ENCODE data around the gene PPP1R13B. TPM values are rescaled to one million over a fixed set of nuclear protein-coding genes. Genes with fewer than 3 reads are reported as not detected.

The PPP1R13B gene
- polyA plus RNA-seq, 1 of the 3 experiments (the other 2 are of a cell fraction), result 5.7 TPM

- no peak overlapping the region for H3K9ac ChIP-seq
- WGBS (ENCODE audit: low lambda C conversion rate), result 91% methylated on average over 17 of the region's 28 CpGs
- CTCF ChIA-PET, result interaction anchor here (1.3 kb wide), 1 partner anchor 98 kb away, joined by 4 read pairs; no protein-coding TSS in a partner anchor
Measured at GRCh38 chr14:103705504-103706284, 141.7 kb downstream of the PPP1R13B start.

GRCh38 chr14:103705118-103705503, 142.3 kb downstream of the PPP1R13B start:
- Histone ChIP-seq H3F3A (replicated peaks; ENCODE audit: insufficient read depth) (peaks cover 2% of the 10 kb centered on the region), H3K79me2 (ENCODE audit: insufficient read depth) (no peaks in the 10 kb centered on the region), H3K9ac (no peak overlapping the region), H3K27me3 (ENCODE audit: insufficient read depth) (no peaks in the 10 kb centered on the region), H3K4me2 (no peak overlapping the region), H3K36me3 (replicated peaks in 1 of 2; ENCODE audit: control insufficient read depth in 1 of 2, insufficient read depth in 2 of 2, low read length in 1 of 2) (peaks cover 7 to 78% of the 10 kb centered on the region in 2 experiments), H3K9me3 (no peaks in the 10 kb centered on the region), H2AFZ (ENCODE audit: low read depth) (no peak overlapping the region), H3K9me2 (no peaks in the 10 kb centered on the region), H4K20me1 (ENCODE audit: insufficient read depth) (no peaks in the 10 kb centered on the region), H3K27ac (ENCODE audit: low read depth in 2 of 2, low read length in 1 of 2) (no peak overlapping the region; a peak in 1 of 4 replicates), H3K4me3 (ENCODE audit: low read depth in 2 of 2, low read length in 1 of 2) (no peak overlapping the region), H3K4me1 (ENCODE audit: control insufficient read depth in 1 of 2, insufficient read depth in 2 of 2, low read depth in 1 of 2, low read length in 1 of 2) (peaks cover 0 to 18% of the 10 kb centered on the region in 2 experiments; a peak in 1 of 4 replicates)
- POLR2A ChIA-PET, result no interaction called here
- CTCF ChIA-PET, result interaction anchor here (1.3 kb wide), 1 partner anchor 98 kb away, joined by 4 read pairs; no protein-coding TSS in a partner anchor
- WGBS (ENCODE audit: low lambda C conversion rate), result 94% methylated on average over 15 of the region's 15 CpGs
- DNase-seq, result no peak
- TF ChIP-seq CTCF (IDR thresholded peaks at IDR 0.05) (no peak), NRF1 (IDR thresholded peaks at IDR 0.05; ENCODE audit: low read depth, low read length) (no peak), RAD21 (IDR thresholded peaks at IDR 0.05; ENCODE audit: low read length) (no peak), JUND (IDR thresholded peaks at IDR 0.05) (no peak), EZH2phosphoT487 (IDR thresholded peaks at IDR 0.05; ENCODE audit: borderline replicate concordance, low read depth) (no peak), FOXM1 (IDR thresholded peaks at IDR 0.05; ENCODE audit: low read depth) (no peak), NFIC (IDR thresholded peaks at IDR 0.05; ENCODE audit: borderline replicate concordance) (no peak), SIN3A (IDR thresholded peaks at IDR 0.05; ENCODE audit: borderline replicate concordance, low read depth, low read length) (no peak), RXRA (IDR thresholded peaks at IDR 0.05; ENCODE audit: borderline replicate concordance, low read depth) (no peak), GABPA (IDR thresholded peaks at IDR 0.05; ENCODE audit: low read depth) (no peak), MEF2A (IDR thresholded peaks at IDR 0.05; ENCODE audit: borderline replicate concordance, low read depth) (no peak)
- TF ChIP-seq, protein P1, sequence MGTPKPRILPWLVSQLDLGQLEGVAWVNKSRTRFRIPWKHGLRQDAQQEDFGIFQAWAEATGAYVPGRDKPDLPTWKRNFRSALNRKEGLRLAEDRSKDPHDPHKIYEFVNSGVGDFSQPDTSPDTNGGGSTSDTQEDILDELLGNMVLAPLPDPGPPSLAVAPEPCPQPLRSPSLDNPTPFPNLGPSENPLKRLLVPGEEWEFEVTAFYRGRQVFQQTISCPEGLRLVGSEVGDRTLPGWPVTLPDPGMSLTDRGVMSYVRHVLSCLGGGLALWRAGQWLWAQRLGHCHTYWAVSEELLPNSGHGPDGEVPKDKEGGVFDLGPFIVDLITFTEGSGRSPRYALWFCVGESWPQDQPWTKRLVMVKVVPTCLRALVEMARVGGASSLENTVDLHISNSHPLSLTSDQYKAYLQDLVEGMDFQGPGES (IDR thresholded peaks at IDR 0.05; ENCODE audit: low read depth, low read length), result no peak
- TF ChIP-seq, protein P2, sequence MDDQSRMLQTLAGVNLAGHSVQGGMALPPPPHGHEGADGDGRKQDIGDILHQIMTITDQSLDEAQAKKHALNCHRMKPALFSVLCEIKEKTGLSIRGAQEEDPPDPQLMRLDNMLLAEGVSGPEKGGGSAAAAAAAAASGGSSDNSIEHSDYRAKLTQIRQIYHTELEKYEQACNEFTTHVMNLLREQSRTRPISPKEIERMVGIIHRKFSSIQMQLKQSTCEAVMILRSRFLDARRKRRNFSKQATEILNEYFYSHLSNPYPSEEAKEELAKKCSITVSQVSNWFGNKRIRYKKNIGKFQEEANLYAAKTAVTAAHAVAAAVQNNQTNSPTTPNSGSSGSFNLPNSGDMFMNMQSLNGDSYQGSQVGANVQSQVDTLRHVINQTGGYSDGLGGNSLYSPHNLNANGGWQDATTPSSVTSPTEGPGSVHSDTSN (IDR thresholded peaks at IDR 0.05), result no peak

More at GRCh38 chr14:103705504-103706284, 141.7 kb downstream of the PPP1R13B start:
- H2AFZ ChIP-seq (ENCODE audit: low read depth), result no peak overlapping the region
- H3K27ac ChIP-seq (ENCODE audit: low read depth in 2 of 2, low read length in 1 of 2), result no peak overlapping the region
- H3K9me3 ChIP-seq, result no peaks in the 10 kb centered on the region
- H3K4me3 ChIP-seq (ENCODE audit: low read depth in 2 of 2, low read length in 1 of 2), result no peak overlapping the region
- no peak for DNase-seq
- H3K4me1 ChIP-seq (ENCODE audit: control insufficient read depth in 1 of 2, insufficient read depth in 2 of 2, low read depth in 1 of 2, low read length in 1 of 2), result peaks cover 0 to 16% of the 10 kb centered on the region in 2 experiments; a peak in 1 of 4 replicates
- no peak for TF ChIP-seq NRF1 (IDR thresholded peaks at IDR 0.05; ENCODE audit: low read depth, low read length)
- TF ChIP-seq RCOR1 (IDR thresholded peaks at IDR 0.05; ENCODE audit: low read length), result no peak
- TF ChIP-seq USF2 (IDR thresholded peaks at IDR 0.05; ENCODE audit: borderline replicate concordance, low read depth, low read length), result no peak
- TF ChIP-seq, protein P3, sequence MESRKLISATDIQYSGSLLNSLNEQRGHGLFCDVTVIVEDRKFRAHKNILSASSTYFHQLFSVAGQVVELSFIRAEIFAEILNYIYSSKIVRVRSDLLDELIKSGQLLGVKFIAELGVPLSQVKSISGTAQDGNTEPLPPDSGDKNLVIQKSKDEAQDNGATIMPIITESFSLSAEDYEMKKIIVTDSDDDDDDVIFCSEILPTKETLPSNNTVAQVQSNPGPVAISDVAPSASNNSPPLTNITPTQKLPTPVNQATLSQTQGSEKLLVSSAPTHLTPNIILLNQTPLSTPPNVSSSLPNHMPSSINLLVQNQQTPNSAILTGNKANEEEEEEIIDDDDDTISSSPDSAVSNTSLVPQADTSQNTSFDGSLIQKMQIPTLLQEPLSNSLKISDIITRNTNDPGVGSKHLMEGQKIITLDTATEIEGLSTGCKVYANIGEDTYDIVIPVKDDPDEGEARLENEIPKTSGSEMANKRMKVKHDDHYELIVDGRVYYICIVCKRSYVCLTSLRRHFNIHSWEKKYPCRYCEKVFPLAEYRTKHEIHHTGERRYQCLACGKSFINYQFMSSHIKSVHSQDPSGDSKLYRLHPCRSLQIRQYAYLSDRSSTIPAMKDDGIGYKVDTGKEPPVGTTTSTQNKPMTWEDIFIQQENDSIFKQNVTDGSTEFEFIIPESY (IDR thresholded peaks at IDR 0.05; ENCODE audit: borderline replicate concordance, low read depth), result no peak
- no peak for TF ChIP-seq CHD2 (IDR thresholded peaks at IDR 0.05; ENCODE audit: low read length, partially characterized antibody)
- no peak for TF ChIP-seq MEF2A (IDR thresholded peaks at IDR 0.05; ENCODE audit: borderline replicate concordance, low read depth)
- TF ChIP-seq SIN3A (IDR thresholded peaks at IDR 0.05; ENCODE audit: borderline replicate concordance, low read depth, low read length), result no peak
- TF ChIP-seq TEAD4 (IDR thresholded peaks at IDR 0.05; ENCODE audit: borderline replicate concordance, insufficient read depth), result no peak
- no peak for TF ChIP-seq SMC3 (IDR thresholded peaks at IDR 0.05; ENCODE audit: low read depth, low read length)
- H4K20me1 ChIP-seq (ENCODE audit: insufficient read depth), result no peaks in the 10 kb centered on the region
- POLR2A ChIA-PET, result no interaction called here
- no peaks in the 10 kb centered on the region for H3K9me2 ChIP-seq
- no peaks in the 10 kb centered on the region for H3K27me3 ChIP-seq (ENCODE audit: insufficient read depth)
- H3K4me2 ChIP-seq, result no peak overlapping the region
- peaks cover 7 to 73% of the 10 kb centered on the region in 2 experiments for H3K36me3 ChIP-seq (replicated peaks in 1 of 2; ENCODE audit: control insufficient read depth in 1 of 2, insufficient read depth in 2 of 2, low read length in 1 of 2)
- no peaks in the 10 kb centered on the region for H3K79me2 ChIP-seq (ENCODE audit: insufficient read depth)
- H3F3A ChIP-seq (replicated peaks; ENCODE audit: insufficient read depth), result peaks cover 2% of the 10 kb centered on the region
